ENCODE measurements around the gene DUSP7. TPM values are rescaled to one million over a fixed set of nuclear protein-coding genes. Genes with fewer than 3 reads are reported as not detected.

The DUSP7 gene
- total RNA-seq, 1 experiment from 2014 or later, result 11.1 TPM

DNA sequence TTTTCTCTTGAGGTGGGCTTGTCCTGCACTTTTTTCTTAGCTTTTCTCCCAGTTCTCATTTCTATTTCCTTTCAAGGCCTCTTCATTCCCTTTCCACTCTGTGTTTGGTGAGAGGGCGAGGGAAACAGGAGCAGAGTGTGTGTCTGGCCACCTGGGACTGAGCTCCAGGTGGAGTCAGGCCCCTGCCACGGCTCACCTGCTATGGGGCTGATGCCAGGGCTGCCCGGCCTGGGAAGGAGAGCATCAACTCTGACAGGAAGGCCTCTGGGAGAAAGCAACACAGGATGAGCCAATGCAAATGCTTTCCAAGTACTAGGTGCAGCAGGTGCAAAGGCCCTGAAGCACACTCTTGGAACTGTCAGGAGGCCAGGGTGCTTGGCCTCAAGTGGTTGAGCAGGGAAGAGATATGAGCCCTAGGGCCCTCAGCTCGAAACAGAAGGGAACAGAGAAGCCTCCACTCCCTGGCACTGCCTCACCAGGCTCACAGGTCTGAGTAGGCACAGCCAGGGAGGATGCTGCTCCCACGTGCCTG, 27.3 kb upstream of the DUSP7 start:
- Histone ChIP-seq H3K9me3 (ENCODE audit: low read length) (no peaks in the 10 kb centered on the region), H4K20me1 (ENCODE audit: insufficient read depth, low read depth, low read length) (no peaks in the 10 kb centered on the region), H3K4me2 (ENCODE audit: low read depth, low read length, poor library complexity, severe bottlenecking) (no peak overlapping the region), H2AFZ (ENCODE audit: low read length) (no peak overlapping the region), H3K9ac (ENCODE audit: low read length) (no peak overlapping the region), H3K9me2 (replicated peaks; ENCODE audit: insufficient read depth, low read length) (no peaks in the 10 kb centered on the region), H3K4me3 (ENCODE audit: low read length) (no peak overlapping the region), H3K79me2 (ENCODE audit: low read length) (no peaks in the 10 kb centered on the region), H3K27ac (ENCODE audit: low read length) (no peak overlapping the region), H3K4me1 (ENCODE audit: low read length) (no peaks in the 10 kb centered on the region), H3K27me3 (ENCODE audit: low read length) (no peaks in the 10 kb centered on the region), H3K36me3 (ENCODE audit: insufficient read depth, low read length) (no peaks in the 10 kb centered on the region)
- no peak for DNase-seq

DNA sequence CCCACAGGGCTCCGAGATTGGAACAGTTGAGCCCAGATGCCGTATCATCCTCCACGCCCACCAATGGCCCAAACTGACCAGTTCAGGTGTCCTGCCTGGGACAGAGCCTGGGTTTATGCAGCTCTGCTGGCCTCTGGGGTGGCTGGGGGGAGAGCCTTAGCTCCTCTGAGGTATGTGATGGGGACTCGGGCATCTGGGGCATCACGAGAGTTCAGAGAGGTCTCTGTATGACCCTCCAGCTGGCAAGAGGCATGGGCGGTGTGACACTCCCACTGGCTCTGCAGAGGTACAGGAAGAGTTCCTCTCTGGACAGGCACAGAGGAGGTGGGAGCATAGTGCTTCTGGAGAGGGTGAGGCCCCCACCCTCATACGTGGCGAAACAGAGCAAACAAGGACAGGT, 26.6 kb upstream of the DUSP7 start:
- DNase-seq, result no peak
- no peaks in the 10 kb centered on the region for H3K9me3 ChIP-seq (ENCODE audit: low read length)
- no peaks in the 10 kb centered on the region for H3K27me3 ChIP-seq (ENCODE audit: low read length)
- no peak overlapping the region for H3K9ac ChIP-seq (ENCODE audit: low read length)
- H4K20me1 ChIP-seq (ENCODE audit: insufficient read depth, low read depth, low read length), result no peaks in the 10 kb centered on the region
- no peaks in the 10 kb centered on the region for H3K4me1 ChIP-seq (ENCODE audit: low read length)
- H2AFZ ChIP-seq (ENCODE audit: low read length), result no peak overlapping the region
- no peaks in the 10 kb centered on the region for H3K79me2 ChIP-seq (ENCODE audit: low read length)
- no peak overlapping the region for H3K4me2 ChIP-seq (ENCODE audit: low read depth, low read length, poor library complexity, severe bottlenecking)
- no peak overlapping the region for H3K27ac ChIP-seq (ENCODE audit: low read length)
- no peaks in the 10 kb centered on the region for H3K9me2 ChIP-seq (replicated peaks; ENCODE audit: insufficient read depth, low read length)
- H3K4me3 ChIP-seq (ENCODE audit: low read length), result no peak overlapping the region
- no peaks in the 10 kb centered on the region for H3K36me3 ChIP-seq (ENCODE audit: insufficient read depth, low read length)

DNA sequence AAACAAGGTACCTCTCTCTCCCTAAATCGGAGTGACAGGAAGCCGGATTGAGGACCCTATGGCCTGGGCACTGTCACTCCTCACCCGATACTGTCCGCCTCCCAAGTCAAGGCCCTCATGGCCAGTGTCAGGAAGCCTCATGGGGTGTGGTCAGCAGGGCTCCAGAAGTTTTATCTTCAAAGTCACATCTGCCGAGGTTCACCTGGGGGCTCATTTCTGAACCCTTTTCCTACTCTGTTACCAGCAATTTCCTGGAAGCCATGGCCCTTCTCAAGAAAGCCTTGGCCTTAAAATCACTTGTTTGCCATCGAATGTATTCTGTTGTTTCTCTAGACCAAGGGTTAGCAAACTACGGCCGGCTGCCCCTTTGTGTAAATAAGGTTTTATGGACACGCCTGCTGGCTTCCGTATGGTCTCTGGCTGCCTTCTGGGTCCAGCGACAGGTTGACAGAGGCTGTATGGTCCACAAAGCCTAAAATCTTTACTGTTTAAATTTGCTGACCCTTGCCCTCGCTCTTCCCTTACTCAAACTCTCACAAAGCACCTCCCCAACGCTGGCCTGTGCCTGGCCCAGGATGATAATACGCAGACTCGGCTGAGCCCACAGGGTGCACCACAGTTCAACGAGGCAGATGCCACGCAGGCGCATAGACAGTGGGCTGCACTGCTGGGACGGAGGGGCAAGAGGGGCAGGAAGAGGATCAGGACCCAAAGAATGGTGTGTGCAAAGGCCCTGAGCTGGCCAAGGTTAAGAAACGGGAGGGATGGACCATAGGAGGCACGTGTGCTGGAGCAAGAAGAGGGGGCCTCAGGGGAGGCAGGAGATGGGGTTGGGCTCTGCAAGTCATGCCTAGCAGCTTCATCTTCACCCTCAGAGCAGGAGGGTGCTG, 24.7 kb upstream of the DUSP7 start:
- no peaks in the 10 kb centered on the region for H3K9me2 ChIP-seq (replicated peaks; ENCODE audit: insufficient read depth, low read length)
- H2AFZ ChIP-seq (ENCODE audit: low read length), result no peak overlapping the region
- no peak overlapping the region for H3K4me2 ChIP-seq (ENCODE audit: low read depth, low read length, poor library complexity, severe bottlenecking)
- H4K20me1 ChIP-seq (ENCODE audit: insufficient read depth, low read depth, low read length), result no peaks in the 10 kb centered on the region
- no peaks in the 10 kb centered on the region for H3K9me3 ChIP-seq (ENCODE audit: low read length)
- H3K36me3 ChIP-seq (ENCODE audit: insufficient read depth, low read length), result no peaks in the 10 kb centered on the region
- H3K27me3 ChIP-seq (ENCODE audit: low read length), result no peaks in the 10 kb centered on the region
- no peak overlapping the region for H3K9ac ChIP-seq (ENCODE audit: low read length)
- H3K4me1 ChIP-seq (ENCODE audit: low read length), result peaks cover under 1% of the 10 kb centered on the region; the same call in 1 of the 2 replicates
- no peak overlapping the region for H3K4me3 ChIP-seq (ENCODE audit: low read length)
- no peaks in the 10 kb centered on the region for H3K79me2 ChIP-seq (ENCODE audit: low read length)
- H3K27ac ChIP-seq (ENCODE audit: low read length), result no peak overlapping the region
- DNase-seq, result no peak

DNA sequence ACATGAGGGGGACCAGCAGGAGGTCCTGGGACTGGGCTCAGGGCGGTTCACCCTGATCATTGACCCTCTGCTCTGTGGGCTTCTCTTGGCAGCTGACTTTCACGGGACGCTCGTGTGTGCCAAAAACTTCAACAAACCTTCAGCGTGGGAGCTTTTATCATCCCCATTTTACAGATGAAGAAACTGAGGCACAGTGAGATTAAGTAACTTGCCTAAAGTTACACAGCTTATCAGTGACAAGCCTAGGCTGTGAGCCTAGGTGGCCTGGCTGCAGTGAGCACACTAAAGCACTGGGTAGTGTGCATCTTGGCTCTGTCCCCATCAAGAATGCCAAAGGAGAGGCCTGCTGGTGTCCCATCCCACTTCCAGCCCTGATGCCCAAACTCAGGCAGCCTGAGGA, 23.6 kb upstream of the DUSP7 start:
- DNase-seq, result no peak
- Histone ChIP-seq H3K4me1 (ENCODE audit: low read length) (peaks cover 10% of the 10 kb centered on the region), H3K27ac (ENCODE audit: low read length) (no peak overlapping the region), H3K9me2 (replicated peaks; ENCODE audit: insufficient read depth, low read length) (no peaks in the 10 kb centered on the region), H3K9me3 (ENCODE audit: low read length) (no peaks in the 10 kb centered on the region), H3K27me3 (ENCODE audit: low read length) (no peaks in the 10 kb centered on the region), H3K36me3 (ENCODE audit: insufficient read depth, low read length) (no peaks in the 10 kb centered on the region), H3K4me2 (ENCODE audit: low read depth, low read length, poor library complexity, severe bottlenecking) (no peak overlapping the region), H3K9ac (ENCODE audit: low read length) (no peak overlapping the region), H4K20me1 (ENCODE audit: insufficient read depth, low read depth, low read length) (no peaks in the 10 kb centered on the region), H3K4me3 (ENCODE audit: low read length) (no peak overlapping the region), H3K79me2 (ENCODE audit: low read length) (no peaks in the 10 kb centered on the region), H2AFZ (ENCODE audit: low read length) (no peak overlapping the region)

DNA sequence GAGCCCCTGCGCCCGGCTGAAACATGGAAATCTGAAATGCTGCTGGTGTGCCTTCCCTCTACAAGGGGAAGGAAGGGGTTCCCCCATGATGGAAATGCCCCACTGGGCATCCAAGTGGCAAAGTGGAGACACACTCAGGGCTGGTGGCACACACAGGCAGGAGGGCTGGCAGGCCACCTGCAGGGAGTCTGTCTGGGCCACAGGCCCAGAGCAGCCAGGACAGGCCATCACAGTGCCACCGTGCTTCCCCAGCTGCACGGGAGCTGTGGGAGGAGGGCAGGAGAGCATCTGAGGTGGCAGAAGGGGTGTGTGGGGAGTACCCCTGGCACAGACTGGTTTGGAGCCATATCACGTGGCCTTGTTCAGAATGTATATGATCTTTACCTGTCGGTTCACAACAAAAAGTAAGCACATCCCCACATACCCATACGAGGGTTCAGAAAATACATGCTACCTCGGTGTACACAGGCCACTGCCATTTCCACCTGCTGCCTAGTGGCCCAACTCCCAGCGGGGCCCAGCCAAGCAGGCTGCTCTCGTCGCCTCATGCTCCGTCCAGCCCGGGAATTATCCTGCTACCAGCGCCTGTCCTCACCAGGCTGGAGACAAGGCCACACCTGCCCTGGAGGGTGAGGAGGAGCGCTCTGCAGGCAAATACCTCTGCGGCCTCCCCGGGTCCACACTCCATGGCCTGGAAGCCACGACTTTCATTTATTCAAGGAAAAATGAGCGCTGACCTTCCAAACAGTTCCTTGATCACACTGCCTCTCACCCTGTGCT, 22.6 kb upstream of the DUSP7 start:
- H3K4me1 ChIP-seq (ENCODE audit: low read length), result peaks cover 10% of the 10 kb centered on the region
- no peak overlapping the region for H3K4me3 ChIP-seq (ENCODE audit: low read length)
- no peaks in the 10 kb centered on the region for H3K27me3 ChIP-seq (ENCODE audit: low read length)
- no peaks in the 10 kb centered on the region for H4K20me1 ChIP-seq (ENCODE audit: insufficient read depth, low read depth, low read length)
- no peak overlapping the region for H3K9ac ChIP-seq (ENCODE audit: low read length)
- H3K36me3 ChIP-seq (ENCODE audit: insufficient read depth, low read length), result no peaks in the 10 kb centered on the region
- no peaks in the 10 kb centered on the region for H3K79me2 ChIP-seq (ENCODE audit: low read length)
- no peak overlapping the region for H3K27ac ChIP-seq (ENCODE audit: low read length)
- DNase-seq, result no peak
- H2AFZ ChIP-seq (ENCODE audit: low read length), result no peak overlapping the region
- H3K9me2 ChIP-seq (replicated peaks; ENCODE audit: insufficient read depth, low read length), result no peaks in the 10 kb centered on the region
- no peak overlapping the region for H3K4me2 ChIP-seq (ENCODE audit: low read depth, low read length, poor library complexity, severe bottlenecking)
- H3K9me3 ChIP-seq (ENCODE audit: low read length), result no peaks in the 10 kb centered on the region

DNA sequence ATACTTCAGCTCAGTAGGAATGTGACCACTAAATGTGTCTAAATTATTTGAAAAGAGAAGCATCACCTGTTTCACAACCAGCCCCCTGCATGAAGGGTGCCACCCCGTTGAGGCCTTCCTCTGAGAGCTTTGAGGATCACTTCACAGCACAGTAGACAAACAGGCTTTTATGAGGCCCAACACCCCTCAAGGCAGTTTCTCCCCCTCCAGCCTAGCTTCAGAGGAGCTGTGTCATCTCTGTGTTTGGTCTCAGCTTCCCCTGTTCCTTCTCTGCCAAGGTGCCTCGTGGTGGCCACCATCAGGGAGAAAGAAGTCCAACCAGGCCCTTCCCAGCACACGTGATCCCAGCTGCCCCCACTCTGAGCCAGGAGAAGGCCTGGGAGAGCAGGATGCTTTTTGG, 21.6 kb upstream of the DUSP7 start:
- no peaks in the 10 kb centered on the region for H4K20me1 ChIP-seq (ENCODE audit: insufficient read depth, low read depth, low read length)
- no peak for DNase-seq
- no peaks in the 10 kb centered on the region for H3K79me2 ChIP-seq (ENCODE audit: low read length)
- peaks cover 10% of the 10 kb centered on the region for H3K4me1 ChIP-seq (ENCODE audit: low read length)
- no peaks in the 10 kb centered on the region for H3K27me3 ChIP-seq (ENCODE audit: low read length)
- H3K9me3 ChIP-seq (ENCODE audit: low read length), result no peaks in the 10 kb centered on the region
- H3K36me3 ChIP-seq (ENCODE audit: insufficient read depth, low read length), result no peaks in the 10 kb centered on the region
- no peaks in the 10 kb centered on the region for H3K9me2 ChIP-seq (replicated peaks; ENCODE audit: insufficient read depth, low read length)
- H3K4me2 ChIP-seq (ENCODE audit: low read depth, low read length, poor library complexity, severe bottlenecking), result no peak overlapping the region
- no peak overlapping the region for H2AFZ ChIP-seq (ENCODE audit: low read length)
- H3K27ac ChIP-seq (ENCODE audit: low read length), result no peak overlapping the region
- no peak overlapping the region for H3K4me3 ChIP-seq (ENCODE audit: low read length)
- H3K9ac ChIP-seq (ENCODE audit: low read length), result no peak overlapping the region

DNA sequence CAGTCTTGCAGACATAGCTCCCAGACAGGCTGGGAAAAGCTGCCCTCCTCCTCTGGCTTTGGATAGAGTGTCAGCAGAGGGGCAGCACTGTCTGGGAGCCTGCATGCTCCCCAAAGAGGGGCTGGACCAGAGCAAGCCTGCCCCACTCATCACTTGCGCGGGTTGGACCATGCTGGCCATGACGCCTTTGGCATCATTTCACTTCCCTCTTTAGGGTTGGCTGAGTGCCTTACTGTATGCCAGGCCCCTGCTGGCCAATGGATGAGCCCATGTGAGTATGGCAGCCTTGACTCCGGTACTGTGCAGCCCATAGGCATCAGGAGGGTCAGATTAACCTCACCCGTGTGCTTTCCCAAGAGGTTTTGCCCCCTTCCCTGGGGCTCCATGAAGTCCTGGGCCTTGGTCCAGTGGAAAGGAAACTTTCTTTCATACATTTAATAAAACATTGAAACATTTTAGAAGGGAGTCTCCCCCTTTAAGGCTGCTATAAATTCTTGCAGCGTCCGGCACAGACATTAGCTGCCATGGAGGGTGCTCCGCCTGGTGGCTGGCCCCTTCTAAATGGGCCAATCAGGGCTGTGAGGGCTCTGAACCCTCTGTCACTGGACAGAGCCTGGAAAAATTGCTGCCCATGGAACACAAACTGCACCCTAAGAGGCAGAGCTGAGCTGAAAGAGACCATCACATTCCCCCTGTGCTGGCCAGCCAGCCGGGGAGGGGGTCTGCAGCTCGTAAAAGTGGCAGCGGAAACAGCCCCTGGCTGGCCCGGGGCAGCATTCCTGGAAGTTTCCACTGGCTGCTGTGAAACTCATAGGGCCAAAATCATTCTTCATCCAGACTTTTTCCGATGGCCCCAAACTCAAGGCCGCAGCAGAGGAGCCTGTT, 20.8 kb upstream of the DUSP7 start:
- Histone ChIP-seq H3K36me3 (ENCODE audit: insufficient read depth, low read length) (no peaks in the 10 kb centered on the region), H3K9me2 (replicated peaks; ENCODE audit: insufficient read depth, low read length) (no peaks in the 10 kb centered on the region), H3K4me3 (ENCODE audit: low read length) (no peak overlapping the region), H3K27ac (ENCODE audit: low read length) (no peak overlapping the region), H3K27me3 (ENCODE audit: low read length) (no peaks in the 10 kb centered on the region), H4K20me1 (ENCODE audit: insufficient read depth, low read depth, low read length) (no peaks in the 10 kb centered on the region), H3K4me1 (ENCODE audit: low read length) (peaks cover 12% of the 10 kb centered on the region), H3K4me2 (ENCODE audit: low read depth, low read length, poor library complexity, severe bottlenecking) (no peak overlapping the region), H3K79me2 (ENCODE audit: low read length) (no peaks in the 10 kb centered on the region), H3K9ac (ENCODE audit: low read length) (no peak overlapping the region), H2AFZ (ENCODE audit: low read length) (no peak overlapping the region), H3K9me3 (ENCODE audit: low read length) (no peaks in the 10 kb centered on the region)
- no peak for DNase-seq

Data from Karpas-422 (cell line).